Head of caudate nucleus (tissue), 42 donors: ENCODE data around the gene NDC1.
A peak's percentile ranks its signal among the peaks of the same experiment; 100 is the strongest.
"Not testable (repeated sequence)": the region's sequence is repeated elsewhere in the genome, so short reads cannot be mapped to it uniquely, and the experiment has no call there.

Experiments used
- DNase-seq, 42 donors: peaks; one replicate each; pipeline versions ENCODE4 v3.0.0 to v3.0.0-alpha.2; 2020 to 2021; ENCODE audit warnings: mixed read lengths in 7 of 42
- intact Hi-C: fragments of 100-400 bp; cut with DNase I; formaldehyde crosslinking; loops from one replicate; pipeline ENCODE4 v1.15.0; 2022

The NDC1 gene, protein sequence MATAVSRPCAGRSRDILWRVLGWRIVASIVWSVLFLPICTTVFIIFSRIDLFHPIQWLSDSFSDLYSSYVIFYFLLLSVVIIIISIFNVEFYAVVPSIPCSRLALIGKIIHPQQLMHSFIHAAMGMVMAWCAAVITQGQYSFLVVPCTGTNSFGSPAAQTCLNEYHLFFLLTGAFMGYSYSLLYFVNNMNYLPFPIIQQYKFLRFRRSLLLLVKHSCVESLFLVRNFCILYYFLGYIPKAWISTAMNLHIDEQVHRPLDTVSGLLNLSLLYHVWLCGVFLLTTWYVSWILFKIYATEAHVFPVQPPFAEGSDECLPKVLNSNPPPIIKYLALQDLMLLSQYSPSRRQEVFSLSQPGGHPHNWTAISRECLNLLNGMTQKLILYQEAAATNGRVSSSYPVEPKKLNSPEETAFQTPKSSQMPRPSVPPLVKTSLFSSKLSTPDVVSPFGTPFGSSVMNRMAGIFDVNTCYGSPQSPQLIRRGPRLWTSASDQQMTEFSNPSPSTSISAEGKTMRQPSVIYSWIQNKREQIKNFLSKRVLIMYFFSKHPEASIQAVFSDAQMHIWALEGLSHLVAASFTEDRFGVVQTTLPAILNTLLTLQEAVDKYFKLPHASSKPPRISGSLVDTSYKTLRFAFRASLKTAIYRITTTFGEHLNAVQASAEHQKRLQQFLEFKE

GRCh38 chr1:53837924-53838653, at the start of gene NDC1:
Gene NDC1 (minus strand): TSS chr1:53838296. CDS start chr1:53838261, 35 bp downstream.
- intact Hi-C loops, result loop anchor here (1.0 to 5.0 kb wide), 2 partner anchors 109 to 215 kb away; partner anchors contain the start of genes IFT25, LRRC42, TCEANC2 and TMEM59

GRCh38 chr1:53883600-53883999, 45.5 kb upstream of the NDC1 start:
- intact Hi-C loops, DNase-seq: not testable (repeated sequence)

More at GRCh38 chr1:53837924-53838653, at the start of gene NDC1:
- peak; percentile 85 to 98 (median 94) for DNase-seq

- intact Hi-C loops, result not testable (repeated sequence)
Measured at GRCh38 chr1:53881853-53882252, 43.8 kb upstream of the NDC1 start.

GRCh38 chr1:53878492-53879105, 40.5 kb upstream of the NDC1 start:
- intact Hi-C loops, result no loop called here
- DNase-seq, result no peak

More at GRCh38 chr1:53881853-53882252, 43.8 kb upstream of the NDC1 start:
- DNase-seq, result not testable (repeated sequence)

DNA sequence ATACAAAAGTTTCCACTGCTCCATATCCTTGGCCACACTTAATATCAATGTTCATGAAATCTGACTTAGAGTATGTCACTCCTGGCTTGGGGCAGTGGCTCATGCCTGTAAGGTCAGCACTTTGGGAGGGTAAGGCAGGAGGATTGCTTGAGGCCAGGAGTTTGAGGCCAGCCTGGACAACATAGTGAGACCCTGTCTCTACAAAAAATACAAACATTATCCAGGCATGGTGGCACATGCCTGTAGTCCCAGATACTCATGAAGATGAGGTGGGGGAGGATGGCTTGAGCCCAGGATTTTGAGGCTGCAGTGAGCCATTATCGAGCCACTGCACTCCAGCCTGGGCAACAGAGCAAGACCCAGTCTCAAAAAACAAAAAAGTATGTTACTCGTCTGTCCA, 37.1 kb upstream of the NDC1 start:
- DNase-seq, intact Hi-C loops: not testable (repeated sequence)

DNA sequence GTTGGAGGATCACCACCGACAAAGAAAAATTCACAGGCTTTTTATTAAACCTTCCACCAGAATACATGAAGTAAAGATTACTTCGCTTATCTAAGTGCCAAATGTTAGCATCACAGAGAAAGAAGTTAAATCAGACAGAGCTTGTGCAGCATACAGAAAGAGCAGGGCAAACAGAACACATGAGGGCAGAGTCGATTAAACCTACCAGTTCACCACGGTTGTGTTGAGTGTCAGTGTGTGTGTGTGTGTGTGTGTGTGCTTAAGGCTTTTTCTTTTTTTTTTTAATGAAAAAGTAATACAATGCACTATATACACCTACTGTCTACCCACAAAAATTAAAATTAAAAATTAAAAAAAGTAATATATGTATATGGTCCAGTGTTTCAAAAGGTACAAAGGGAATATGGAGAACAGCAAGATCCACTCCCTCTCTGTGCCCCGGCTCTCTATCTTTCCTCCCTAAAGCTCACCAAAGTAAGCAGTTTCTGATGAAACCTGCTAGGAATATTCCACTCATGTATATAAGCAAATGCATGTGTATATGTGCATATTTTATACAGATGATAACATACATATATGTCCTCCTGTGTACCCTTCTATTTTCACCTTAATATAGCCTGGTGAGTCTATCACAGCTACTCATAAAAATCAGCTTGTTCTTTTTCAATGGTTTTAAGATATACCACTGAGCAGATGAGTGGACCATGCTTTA, 33.8 kb upstream of the NDC1 start:
- no peak for DNase-seq
- intact Hi-C loops, result no loop called here

DNA sequence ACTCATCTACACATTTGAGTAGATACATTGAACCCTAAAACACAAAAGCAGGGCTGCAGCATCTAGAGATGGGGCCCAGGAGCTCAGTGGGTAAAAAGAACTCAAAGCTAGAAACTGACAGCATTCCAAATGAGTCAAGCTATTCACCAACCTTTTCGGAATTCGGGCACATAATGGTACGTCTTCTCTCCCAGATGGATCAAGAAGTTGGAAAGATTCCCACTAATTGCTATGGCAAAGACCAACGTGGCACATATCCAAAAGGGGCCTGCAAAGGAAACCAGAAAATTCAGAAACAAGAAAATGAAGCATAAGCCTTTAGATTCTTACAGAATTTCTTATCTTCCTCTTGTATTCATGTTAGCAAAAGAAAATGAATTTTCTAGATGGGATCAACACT, 33.1 kb upstream of the NDC1 start:
- DNase-seq, result no peak
- intact Hi-C loops, result no loop called here

DNA sequence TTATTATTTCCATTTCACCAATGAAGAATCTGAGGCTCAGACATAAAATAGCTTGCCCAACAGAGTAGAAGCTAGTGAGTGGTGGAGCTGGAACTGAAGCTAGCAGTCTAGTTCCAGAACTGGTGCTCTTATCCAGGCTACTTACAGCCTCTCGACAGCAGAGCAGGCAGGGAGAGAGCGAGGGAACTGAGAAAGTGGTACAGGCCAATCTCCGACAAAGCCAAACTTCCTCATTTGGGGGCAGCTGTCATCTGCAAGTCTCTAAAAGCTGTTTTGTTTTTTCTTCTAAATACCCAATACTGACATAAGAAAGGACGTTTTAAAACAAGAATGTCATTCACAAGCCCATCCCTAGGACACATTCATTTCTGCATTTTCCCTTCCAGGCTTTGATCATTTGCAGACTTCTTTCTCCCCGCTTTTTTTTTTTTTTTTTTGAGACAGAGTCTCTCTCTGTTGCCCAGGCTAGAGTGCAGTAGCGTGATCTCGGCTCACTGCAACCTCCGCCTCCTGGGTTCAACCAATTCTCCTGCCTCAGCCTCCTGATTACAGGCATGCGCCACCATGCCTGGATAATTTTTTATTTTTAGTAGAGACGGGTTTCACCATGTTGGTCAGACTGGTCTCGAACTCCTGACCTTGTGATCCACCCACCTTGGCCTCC, 31.5 kb upstream of the NDC1 start:
- intact Hi-C loops, result no loop called here
- peak in 19 of 42 donors; percentile 13 to 51 (median 27) for DNase-seq

DNA sequence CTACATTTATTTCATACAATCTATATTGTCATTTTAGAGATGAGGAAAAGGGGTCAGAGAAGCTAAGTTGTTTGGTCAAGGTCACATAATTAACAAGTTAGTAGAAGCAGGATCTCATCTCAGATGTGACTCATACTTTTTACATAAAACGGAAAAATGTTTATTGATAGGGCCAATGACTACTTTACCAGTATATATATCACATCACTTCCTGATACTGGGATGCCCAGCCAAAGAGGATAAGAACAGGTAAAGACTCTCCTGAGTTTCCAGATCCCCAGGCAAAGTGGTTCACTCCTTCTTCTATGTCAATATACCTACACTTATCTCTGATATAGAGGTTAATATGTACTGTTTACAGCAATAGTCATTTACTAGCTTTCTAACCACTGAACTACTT, 30.5 kb upstream of the NDC1 start:
- DNase-seq, result no peak
- intact Hi-C loops, result no loop called here

DNA sequence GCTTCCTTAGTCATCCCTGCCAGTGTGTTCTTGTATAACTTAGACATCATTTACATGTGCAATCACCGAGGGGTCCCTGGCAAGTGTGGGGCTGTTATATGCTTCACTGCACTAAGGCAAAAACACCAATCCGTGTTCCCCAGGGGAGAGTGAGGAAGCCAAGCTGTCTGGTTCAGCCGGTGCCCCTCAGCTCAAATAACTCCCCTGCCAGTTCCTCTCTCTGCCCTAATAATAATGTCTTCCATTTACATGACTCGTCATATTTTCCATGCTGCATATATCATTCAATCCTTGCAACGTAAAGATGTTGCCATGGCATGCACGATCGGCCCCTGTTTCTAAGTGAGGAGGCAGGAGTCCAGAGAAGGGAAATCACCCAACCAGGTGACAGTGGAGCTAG, 24.4 kb upstream of the NDC1 start:
- intact Hi-C loops, result no loop called here
- DNase-seq, result no peak

DNA sequence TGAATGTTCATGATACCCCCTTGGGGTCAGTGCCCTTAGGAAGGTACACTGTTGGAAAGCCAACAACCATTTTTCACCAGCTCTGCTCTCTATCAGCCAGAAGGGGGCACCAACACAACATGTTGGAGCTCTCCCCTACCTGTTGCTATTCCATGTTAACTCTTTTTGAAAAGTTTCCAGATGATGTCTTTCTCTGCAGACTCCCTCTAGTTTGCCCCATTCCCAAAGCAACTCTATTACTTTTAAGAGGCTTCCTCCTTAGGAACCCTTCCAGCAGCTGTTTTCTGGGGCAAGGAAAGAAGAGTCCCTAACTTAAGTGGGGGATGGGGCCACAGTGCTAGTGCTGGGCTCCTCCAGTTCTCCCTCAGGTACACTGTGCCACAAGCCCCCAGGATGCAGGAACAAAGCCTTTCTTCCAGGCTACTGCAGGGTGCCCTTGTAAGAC, 22.9 kb upstream of the NDC1 start:
- intact Hi-C loops, result no loop called here

DNA sequence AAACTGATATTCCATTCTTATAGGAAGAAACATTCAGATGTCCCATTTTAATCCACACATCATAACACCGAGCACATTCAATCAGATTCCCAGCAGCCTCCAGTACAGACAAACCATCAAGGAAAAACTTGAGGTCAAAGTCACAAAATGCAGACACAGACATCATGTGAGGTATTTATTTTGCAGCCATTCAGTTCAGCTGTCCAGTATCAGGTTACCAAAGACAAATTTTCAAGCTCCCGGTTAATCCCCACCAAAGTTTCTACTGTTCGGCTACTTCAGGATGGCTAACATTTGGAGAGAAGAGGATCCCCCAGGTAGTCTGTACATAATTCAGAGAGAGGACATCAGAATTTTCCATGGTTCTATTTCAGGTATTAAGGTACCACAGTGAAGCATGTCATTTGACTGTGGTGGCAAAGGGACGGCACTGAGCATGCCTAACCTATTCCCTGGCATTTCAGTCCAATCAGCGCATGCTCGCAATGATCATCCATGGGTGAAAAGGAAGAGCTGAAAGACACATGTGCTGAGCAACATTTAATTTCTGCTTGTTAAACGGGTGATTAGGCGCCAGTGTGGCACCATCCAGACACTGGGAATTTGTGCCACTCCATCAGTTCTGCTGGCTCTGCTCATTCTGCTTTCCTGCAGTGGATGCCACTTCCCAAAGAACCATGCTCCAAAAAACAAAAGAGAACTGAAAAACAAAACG, 13.6 kb upstream of the NDC1 start:
- DNase-seq, result no peak

More for the DNA sequence above, 22.9 kb upstream of the NDC1 start:
- DNase-seq, result peak in 34 of 42 donors; percentile 6 to 76 (median 42)

GRCh38 chr1:53850082-53850673, 12.1 kb upstream of the NDC1 start:
- DNase-seq, result no peak
- intact Hi-C loops, result no loop called here

More for the DNA sequence above, 13.6 kb upstream of the NDC1 start:
- intact Hi-C loops, result no loop called here

GRCh38 chr1:53847980-53848379, 9.9 kb upstream of the NDC1 start:
- intact Hi-C loops, result no loop called here
- DNase-seq, result no peak

DNA sequence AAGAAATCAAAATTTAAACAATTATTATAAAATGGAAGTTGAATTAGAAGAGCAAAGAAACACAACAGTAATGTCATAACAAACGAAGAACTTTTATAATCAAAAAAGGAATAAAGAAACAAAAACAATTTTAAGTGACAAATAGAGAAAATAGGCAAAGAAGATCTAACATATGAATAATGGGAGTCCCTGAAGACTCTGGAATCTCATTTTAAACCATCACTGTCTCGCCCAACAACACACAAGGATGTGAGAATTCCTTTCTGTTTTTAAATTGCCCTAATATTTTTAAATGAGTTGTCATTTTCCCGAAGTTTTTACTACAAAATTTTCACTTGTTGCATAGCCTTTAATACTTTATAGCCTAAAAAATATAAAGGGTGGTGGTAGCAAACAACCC, 4.3 kb upstream of the NDC1 start:
- intact Hi-C loops, result no loop called here
- no peak for DNase-seq

- no peak for DNase-seq
- intact Hi-C loops, result loop anchor here (1.0 to 5.0 kb wide), 2 partner anchors 109 to 215 kb away; partner anchors contain the start of genes IFT25, LRRC42, TCEANC2 and TMEM59
Measured at GRCh38 chr1:53838654-53838974, 518 bp upstream of the NDC1 start.

DNA sequence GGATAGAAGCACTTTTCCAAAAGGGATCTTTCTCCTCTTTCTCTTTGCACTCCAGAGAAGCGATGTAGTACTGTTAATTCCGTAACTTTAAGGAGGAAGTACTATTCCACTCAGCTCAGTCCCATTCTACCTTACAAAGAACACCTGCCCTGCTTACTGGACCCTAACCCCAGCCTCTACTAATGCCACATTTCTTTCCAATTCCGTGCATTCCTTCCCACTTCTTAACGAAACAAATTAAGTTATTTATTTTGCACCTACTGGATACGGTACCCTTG, 511 bp downstream of the NDC1 start:
- intact Hi-C loops, result loop anchor here (5.0 kb wide), 1 partner anchor 110 kb away; the partner anchor contains the start of genes IFT25 and LRRC42
- no peak for DNase-seq
